Bronchial epithelial cell (primary cell): Measurements from ENCODE around the gene SCLT1. TPM values are rescaled to one million over a fixed set of nuclear protein-coding genes. Genes with fewer than 3 reads are reported as not detected.

Experiments
- DNase-seq: peaks from one replicate; pipeline ENCODE4 v3.0.0-alpha.2; 2010; ENCODE audit warnings: low read depth
- FAIRE-seq: peaks from 2 replicates; lab custom pipeline; 2011; peaks lifted over from hg19 to GRCh38; lab: Jason Lieb, UNC
- H3K27me3 ChIP-seq: 2 replicates; pipeline ENCODE4 v1.5.1; 2011; ENCODE audit warnings: low read length; ENCODE audit not compliant: control insufficient read depth, insufficient read depth
- H3K36me3 ChIP-seq: 2 replicates; pipeline ENCODE4 v1.5.1; 2011; ENCODE audit warnings: low read length; ENCODE audit not compliant: control insufficient read depth, insufficient read depth
- H3K4me3 ChIP-seq: 2 replicates; pipeline ENCODE4 v1.5.1; 2011; ENCODE audit warnings: mild to moderate bottlenecking, low read depth, low read length, control low read depth
- CTCF ChIP-seq: IDR thresholded peaks from 2 replicates; pipeline ENCODE4 v1.5.1; 2011; ENCODE audit warnings: mild to moderate bottlenecking, moderate library complexity, low read length, control low read depth, inconsistent platforms; ENCODE audit not compliant: insufficient read depth, severe bottlenecking
- total RNA-seq: library from RNA; depleted of rRNA; stranded (reverse); fragments of >200 nt; gene quantifications from 2 replicates; pipeline ENCODE4 v1.2.1, GENCODE V29; 2014

Gene SCLT1
- total RNA-seq, 1 donor from 2014 or later = 5.3 TPM

GRCh38 chr4:128871948-128872347, 221.4 kb downstream of the SCLT1 start:
- Histone ChIP-seq H3K36me3 (peaks cover 3% of the 10 kb centered on the region), H3K4me3 (no peak overlapping the region), H3K27me3 (no peaks in the 10 kb centered on the region)
- no peak for TF ChIP-seq CTCF
- DNase-seq (peak; percentile 13), FAIRE-seq (peak; percentile 52)

GRCh38 chr4:128869776-128870509, 223.4 kb downstream of the SCLT1 start:
- peaks cover 3% of the 10 kb centered on the region for H3K36me3 ChIP-seq
- no peak for TF ChIP-seq CTCF
- no peak overlapping the region for H3K4me3 ChIP-seq
- FAIRE-seq (no peak), DNase-seq (no peak)
- H3K27me3 ChIP-seq = no peaks in the 10 kb centered on the region

- no peak for TF ChIP-seq CTCF
- Histone ChIP-seq H3K36me3 (peaks cover 3% of the 10 kb centered on the region), H3K4me3 (no peak overlapping the region), H3K27me3 (no peaks in the 10 kb centered on the region)
- peak; percentile 12 for DNase-seq
- FAIRE-seq = no peak
These were observed 224.6 kb downstream of the SCLT1 start for GRCh38 chr4:128868758-128869157.

- H3K27me3 ChIP-seq = no peaks in the 10 kb centered on the region
- DNase-seq (no peak), FAIRE-seq (no peak)
- no peak for TF ChIP-seq CTCF
- peaks cover 3% of the 10 kb centered on the region for H3K36me3 ChIP-seq
- H3K4me3 ChIP-seq = no peak overlapping the region
These were observed 226.6 kb downstream of the SCLT1 start for GRCh38 chr4:128866691-128867090.

- no peak for DNase-seq
- Histone ChIP-seq H3K4me3 (no peak overlapping the region), H3K36me3 (no peaks in the 10 kb centered on the region), H3K27me3 (no peaks in the 10 kb centered on the region)
- no peak for TF ChIP-seq CTCF
- no peak for FAIRE-seq
These were observed 227.1 kb downstream of the SCLT1 start for GRCh38 chr4:128866269-128866668.

GRCh38 chr4:128865132-128865531, 228.2 kb downstream of the SCLT1 start:
- no peak for TF ChIP-seq CTCF
- Histone ChIP-seq H3K27me3 (no peaks in the 10 kb centered on the region), H3K36me3 (no peaks in the 10 kb centered on the region), H3K4me3 (no peak overlapping the region)
- DNase-seq = no peak
- no peak for FAIRE-seq
